CD14-positive monocyte (primary cell): Measurements from ENCODE around the gene ANGEL2. TPM values are rescaled to one million over a fixed set of nuclear protein-coding genes. Genes with fewer than 3 reads are reported as not detected.

ENCODE experiments used
- DNase-seq, 3 donors: peaks; one replicate each; pipeline ENCODE4 v3.0.0-alpha.2; 2011 to 2022
- H2AFZ ChIP-seq: 2 replicates; pipeline ENCODE4 v1.6.0; 2012; ENCODE audit warnings: mild to moderate bottlenecking, low read depth, low read length, inconsistent platforms; ENCODE audit not compliant: insufficient read depth, poor library complexity, severe bottlenecking
- H3K27ac ChIP-seq, 2 donors: 1 replicate in 1 of 2; 2 replicates in 1 of 2; pipeline ENCODE4 v1.5.1; 2012 to 2013; ENCODE audit warnings: low read length in 2 of 2, control low read depth in 1 of 2, inconsistent platforms in 1 of 2, low read depth in 1 of 2, mild to moderate bottlenecking in 1 of 2
- H3K27me3 ChIP-seq, 2 donors: one replicate each; pipeline versions ENCODE4 v1.6.0 to v1.6.1; 2011 to 2013; ENCODE audit warnings: low read length in 2 of 2; ENCODE audit not compliant: control insufficient read depth in 2 of 2, insufficient read depth in 2 of 2
- H3K36me3 ChIP-seq, 2 donors: replicated peaks in 1 of 2; 1 replicate in 1 of 2; 2 replicates in 1 of 2; pipeline versions ENCODE4 v1.5.1 to v1.6.1; 2012 to 2013; ENCODE audit warnings: low read length in 2 of 2, control low read depth in 1 of 2, inconsistent platforms in 1 of 2, mild to moderate bottlenecking in 1 of 2; ENCODE audit not compliant: insufficient read depth in 2 of 2, control insufficient read depth in 1 of 2
- H3K4me1 ChIP-seq, 2 donors: 1 replicate in 1 of 2; 2 replicates in 1 of 2; pipeline versions ENCODE4 v1.5.1 to v1.6.1; 2012 to 2013; ENCODE audit warnings: low read length in 2 of 2, control low read depth in 1 of 2, inconsistent platforms in 1 of 2, mild to moderate bottlenecking in 1 of 2, moderate library complexity in 1 of 2; ENCODE audit not compliant: insufficient read depth in 2 of 2, control insufficient read depth in 1 of 2
- H3K4me2 ChIP-seq: replicated peaks from 2 replicates; pipeline ENCODE3; 2012; ENCODE audit warnings: low read length, moderate library complexity, mild to moderate bottlenecking; ENCODE audit not compliant: poor library complexity, severe bottlenecking; ENCODE audit errors: extremely low read depth
- H3K4me3 ChIP-seq, 3 experiments: fragments of 200-600 bp in 1 of 3; sonication (generic) in 1 of 3; replicated peaks in 1 of 3; 1 replicate in 2 of 3; 2 replicates in 1 of 3; pipeline ENCODE4 v1.5.1; 2011 to 2013; ENCODE audit warnings: low read length in 3 of 3, mild to moderate bottlenecking in 3 of 3, control low read depth in 2 of 3, low read depth in 2 of 3, inconsistent platforms in 1 of 3, moderate library complexity in 1 of 3
- H3K79me2 ChIP-seq: 2 replicates; pipeline ENCODE4 v1.6.0; 2012; ENCODE audit warnings: mild to moderate bottlenecking, control low read depth, inconsistent platforms, low read length, moderate library complexity; ENCODE audit not compliant: insufficient read depth
- H3K9ac ChIP-seq: 2 replicates; pipeline ENCODE4 v1.6.0; 2017; ENCODE audit warnings: low read length, mild to moderate bottlenecking; ENCODE audit not compliant: insufficient read depth, poor library complexity, severe bottlenecking
- H3K9me3 ChIP-seq, 2 donors: replicated peaks in 1 of 2; 1 replicate in 1 of 2; 2 replicates in 1 of 2; pipeline versions ENCODE4 v1.5.1 to v1.6.1; 2012 to 2013; ENCODE audit warnings: low read length in 2 of 2, control low read depth in 1 of 2; ENCODE audit not compliant: control insufficient read depth in 1 of 2, insufficient read depth in 1 of 2
- H4K20me1 ChIP-seq: 2 replicates; pipeline ENCODE4 v1.6.0; 2012; ENCODE audit warnings: mild to moderate bottlenecking, low read length, control low read depth, moderate library complexity; ENCODE audit not compliant: insufficient read depth
- H3K27ac Mint-ChIP-seq, 7 donors: one replicate each; pipeline ENCODE4 v1.8.0; 2020; ENCODE audit warnings: mild to moderate bottlenecking in 7 of 7, mixed read lengths in 7 of 7, moderate library complexity in 6 of 7, inconsistent platforms in 2 of 7
- H3K27me3 Mint-ChIP-seq, 3 donors: one replicate each; pipeline ENCODE4 v1.8.0; 2021 to 2022; ENCODE audit warnings: low read depth in 3 of 3, mild to moderate bottlenecking in 3 of 3, mixed read lengths in 3 of 3, moderate library complexity in 3 of 3, inconsistent platforms in 1 of 3
- H3K36me3 Mint-ChIP-seq, 2 donors: one replicate each; pipeline ENCODE4 v1.8.0; 2020; ENCODE audit warnings: mixed read lengths in 2 of 2, inconsistent platforms in 1 of 2, mild to moderate bottlenecking in 1 of 2
- H3K4me1 Mint-ChIP-seq: one replicate; pipeline ENCODE4 v1.8.0; 2020; ENCODE audit warnings: mild to moderate bottlenecking, mixed read lengths
- H3K4me3 Mint-ChIP-seq, 2 donors: one replicate each; pipeline ENCODE4 v1.8.0; 2020; ENCODE audit warnings: mild to moderate bottlenecking in 2 of 2, mixed read lengths in 2 of 2, moderate library complexity in 1 of 2
- H3K9me3 Mint-ChIP-seq, 7 donors: one replicate each; pipeline ENCODE4 v1.8.0; 2020 to 2022; ENCODE audit warnings: mixed read lengths in 7 of 7, mild to moderate bottlenecking in 6 of 7, moderate library complexity in 6 of 7, inconsistent platforms in 2 of 7
- CTCF ChIP-seq: fragments of 200-600 bp; IDR thresholded peaks from one replicate; pipeline ENCODE4 v1.8.0; 2022; ENCODE audit warnings: antibody characterized with exemption, mild to moderate bottlenecking
- WGBS: methylation state at CpG from one replicate; pipeline ENCODE4 v1.1.5; 2013; ENCODE audit warnings: missing lambda C conversion rate; ENCODE audit not compliant: insufficient coverage; 5-methylcytosine and 5-hydroxymethylcytosine counted together
- intact Hi-C, 2 donors: fragments of 100-400 bp; cut with micrococcal nuclease; formaldehyde crosslinking; loops; one replicate each; pipeline versions ENCODE4 v1.15.0 to v1.15.1; 2023
- polyA plus RNA-seq, 3 donors: library from polyadenylated mRNA; depleted of rRNA in 1 of 3; unstranded in 2 of 3; stranded (reverse) in 1 of 3; fragments of 300-500 nt in 2 of 3; fragments of >200 nt in 1 of 3; fragmentation: Illumina TruSeq in 2 of 3; gene quantifications; 1 replicate in 2 of 3; 2 replicates in 1 of 3; pipeline ENCODE4 v1.2.3, GENCODE V29; 2012 to 2021

The ANGEL2 gene
- polyA plus RNA-seq, 3 donors: 17.5 to 29.0 (median 18.3) TPM

- Histone ChIP-seq H3K27me3 (peaks cover 33 to 43% of the 10 kb centered on the region in 2 donors), H3K4me2 (no peak overlapping the region), H2AFZ (no peak overlapping the region), H3K4me3 (no peak overlapping the region), H3K9ac (no peak overlapping the region), H4K20me1 (no peaks in the 10 kb centered on the region), H3K4me1 (peaks cover 17 to 25% of the 10 kb centered on the region in 2 donors), H3K9me3 (peaks cover 0 to 18% of the 10 kb centered on the region in 2 donors), H3K36me3 (no peaks in the 10 kb centered on the region), H3K27ac (no peak overlapping the region), H3K79me2 (no peaks in the 10 kb centered on the region)
- no peak for TF ChIP-seq CTCF
- Mint-ChIP-seq H3K9me3 (peaks cover 0 to 24% (median 18%) of the 10 kb centered on the region in 7 donors), H3K4me1 (peaks cover 21% of the 10 kb centered on the region), H3K36me3 (peaks cover 3 to 5% of the 10 kb centered on the region in 2 donors), H3K27me3 (peaks cover 47 to 61% (median 54%) of the 10 kb centered on the region in 3 donors), H3K27ac (no peak overlapping the region), H3K4me3 (peak overlapping the region in 1 of 2 donors; percentile 80)
- no peak for DNase-seq
- WGBS: 97% methylated on average over 8 of the region's 8 CpGs
- intact Hi-C loops: no loop called here
These were observed 63.1 kb downstream of the ANGEL2 start for GRCh38 chr1:212952641-212952976.

- H3K9ac ChIP-seq: no peak overlapping the region
- H3K27me3 ChIP-seq: peaks cover 33 to 43% of the 10 kb centered on the region in 2 donors
- H3K27ac ChIP-seq: no peak overlapping the region
- H3K4me1 ChIP-seq: peaks cover 17 to 25% of the 10 kb centered on the region in 2 donors
- H2AFZ ChIP-seq: no peak overlapping the region
- H3K27me3 Mint-ChIP-seq: peaks cover 47 to 64% (median 54%) of the 10 kb centered on the region in 3 donors
- peaks cover 0 to 24% (median 18%) of the 10 kb centered on the region in 7 donors for H3K9me3 Mint-ChIP-seq
- no peaks in the 10 kb centered on the region for H4K20me1 ChIP-seq
- intact Hi-C loops: no loop called here
- no peak overlapping the region for H3K4me2 ChIP-seq
- DNase-seq: no peak
- peaks cover 21% of the 10 kb centered on the region for H3K4me1 Mint-ChIP-seq
- H3K4me3 Mint-ChIP-seq: peak overlapping the region in 1 of 2 donors; percentile 80
- peaks cover 0 to 18% of the 10 kb centered on the region in 2 donors for H3K9me3 ChIP-seq
- no peak overlapping the region for H3K27ac Mint-ChIP-seq
- no peaks in the 10 kb centered on the region for H3K36me3 ChIP-seq
- peaks cover 3 to 5% of the 10 kb centered on the region in 2 donors for H3K36me3 Mint-ChIP-seq
- TF ChIP-seq CTCF: no peak
- 96% methylated on average over 2 of the region's 4 CpGs for WGBS
- no peak overlapping the region for H3K4me3 ChIP-seq
- no peaks in the 10 kb centered on the region for H3K79me2 ChIP-seq
These were observed 63.6 kb downstream of the ANGEL2 start for GRCh38 chr1:212951947-212952640.
